Psoas muscle (tissue), 8 donors: Measurements from ENCODE around the gene ZBTB47. TPM values are rescaled to one million over a fixed set of nuclear protein-coding genes. Genes with fewer than 3 reads are reported as not detected.

Source experiments
- ATAC-seq, 4 donors: fragments of 200-7000 bp; cut with Tn5 transposase; one replicate each; pipeline ENCODE4 v1.9.1; 2020; ENCODE audit warnings: moderate library complexity in 3 of 4, mild to moderate bottlenecking in 2 of 4
- DNase-seq, 2 donors: peaks; one replicate each; pipeline ENCODE4 v3.0.0-alpha.2; 2020
- H3K27ac ChIP-seq: fragments of 200-600 bp; one replicate; pipeline ENCODE4 v1.8.0; 2022
- H3K27me3 ChIP-seq, 3 donors: fragments of 200-600 bp in 1 of 3; one replicate each; pipeline versions ENCODE4 v1.6.1 to v1.8.0; 2013 to 2022; ENCODE audit warnings: low read length in 2 of 3, mild to moderate bottlenecking in 2 of 3, moderate library complexity in 1 of 3; ENCODE audit not compliant: insufficient read depth in 3 of 3
- H3K36me3 ChIP-seq, 2 donors: fragments of 200-600 bp in 1 of 2; one replicate each; pipeline versions ENCODE4 v1.6.1 to v1.8.0; 2013 to 2022; ENCODE audit warnings: low read depth in 1 of 2, mild to moderate bottlenecking in 1 of 2, moderate library complexity in 1 of 2; ENCODE audit not compliant: insufficient read depth in 1 of 2
- H3K4me1 ChIP-seq: fragments of 200-600 bp; one replicate; pipeline ENCODE4 v1.8.0; 2022
- H3K4me3 ChIP-seq: fragments of 200-600 bp; one replicate; pipeline ENCODE4 v1.8.0; 2022; ENCODE audit warnings: mild to moderate bottlenecking
- H3K9me3 ChIP-seq: fragments of 200-600 bp; one replicate; pipeline ENCODE4 v1.8.0; 2022
- WGBS, 3 donors: extraction: QIAGEN DNeasy Blood & Tissue Kit; methylation state at CpG; one replicate each; pipeline versions ENCODE4 v1.1.6 to v1.1.7; 2013; 5-methylcytosine and 5-hydroxymethylcytosine counted together
- intact Hi-C, 2 donors: fragments of 100-400 bp; cut with DNase I; formaldehyde crosslinking; loops; one replicate each; pipeline versions ENCODE4 v1.11.0 to v1.14.2; 2022
- polyA plus RNA-seq, 3 donors: library from polyadenylated mRNA; stranded (reverse); fragments of 200-250 nt; gene quantifications; one replicate each; pipeline ENCODE4 v1.2.3, GENCODE V29; 2013
- total RNA-seq, 4 donors: library from RNA; stranded (reverse); fragmentation: NEBNext Ultra II Directional in 2 of 4; extraction: Animal tissue kit (Norgen Biotek cat#: 25700) in 2 of 4; gene quantifications; one replicate each; pipeline versions ENCODE4 v1.2.1 to v1.2.4, GENCODE V29; 2021 to 2023
- TF ChIP-seq, protein P1 (sequence below): fragments of 200-600 bp; IDR thresholded peaks from one replicate; pipeline ENCODE4 v1.8.0; 2022; ENCODE audit warnings: antibody characterized with exemption
- donor health status: healthy with polysubstance abuse.
- donor health status: DM: no; HTN: no; CAD: no; lungs with moderate emphysema.
- donor health status: Bipolar disorder and iron deficiency.
- donor health status: healthy.
- donor health status: DM: yes; HTN: yes; CAD: no.
- donor health status: DM: no; HTN: no; CAD: no.
- donor health status: DM: no; HTN: no; CAD: no.
- donor health status: DM: yes; HTN: yes; CAD: no.

Gene ZBTB47
- total and polyA plus RNA-seq, 7 donors: 41.6 to 151 (median 90.3) TPM

DNA sequence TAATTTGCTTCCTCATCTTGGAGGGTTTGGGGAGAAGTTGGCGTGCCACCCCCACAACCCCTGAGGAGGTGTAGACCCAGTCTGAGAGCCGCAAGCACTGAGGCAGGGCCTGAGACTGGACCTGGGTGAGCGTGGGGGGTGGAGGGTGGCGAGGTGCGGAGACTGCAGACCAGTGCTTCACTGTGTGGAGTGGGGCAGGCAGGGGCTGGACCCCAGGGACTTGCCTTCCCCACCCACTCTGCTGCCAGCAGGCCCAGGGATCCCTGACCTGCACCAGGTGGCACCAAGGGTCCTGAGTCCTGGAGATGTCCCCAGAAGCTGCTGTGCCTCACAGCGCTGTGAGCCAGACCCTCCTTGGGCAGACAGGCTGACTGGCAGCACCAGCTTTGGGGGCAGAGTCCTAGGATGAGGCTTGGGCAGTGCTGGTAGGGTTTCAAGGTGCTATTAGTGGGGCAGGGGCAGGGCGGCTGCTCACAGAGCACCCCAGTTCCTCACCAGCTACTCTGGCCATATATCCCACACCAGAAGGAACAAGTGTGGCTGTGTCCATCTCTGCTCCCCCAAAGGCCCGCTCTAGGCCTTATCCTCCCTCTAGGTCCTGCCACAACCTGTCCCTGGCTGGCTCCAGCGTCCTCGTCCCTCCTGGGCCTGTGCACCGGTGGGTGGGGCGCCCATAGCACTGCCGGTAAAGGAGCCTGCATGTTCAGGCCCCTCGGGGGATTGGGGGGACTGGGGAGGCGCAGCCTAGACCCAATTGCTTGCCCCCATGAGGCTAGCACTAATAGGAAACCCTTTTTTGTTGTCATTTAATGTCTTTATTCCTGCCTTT is 11.8 kb downstream of the ZBTB47 start:
- H3K27ac ChIP-seq: peak overlapping the region; percentile 78
- DNase-seq (no peak), ATAC-seq (no peak)
- TF ChIP-seq, protein P1, sequence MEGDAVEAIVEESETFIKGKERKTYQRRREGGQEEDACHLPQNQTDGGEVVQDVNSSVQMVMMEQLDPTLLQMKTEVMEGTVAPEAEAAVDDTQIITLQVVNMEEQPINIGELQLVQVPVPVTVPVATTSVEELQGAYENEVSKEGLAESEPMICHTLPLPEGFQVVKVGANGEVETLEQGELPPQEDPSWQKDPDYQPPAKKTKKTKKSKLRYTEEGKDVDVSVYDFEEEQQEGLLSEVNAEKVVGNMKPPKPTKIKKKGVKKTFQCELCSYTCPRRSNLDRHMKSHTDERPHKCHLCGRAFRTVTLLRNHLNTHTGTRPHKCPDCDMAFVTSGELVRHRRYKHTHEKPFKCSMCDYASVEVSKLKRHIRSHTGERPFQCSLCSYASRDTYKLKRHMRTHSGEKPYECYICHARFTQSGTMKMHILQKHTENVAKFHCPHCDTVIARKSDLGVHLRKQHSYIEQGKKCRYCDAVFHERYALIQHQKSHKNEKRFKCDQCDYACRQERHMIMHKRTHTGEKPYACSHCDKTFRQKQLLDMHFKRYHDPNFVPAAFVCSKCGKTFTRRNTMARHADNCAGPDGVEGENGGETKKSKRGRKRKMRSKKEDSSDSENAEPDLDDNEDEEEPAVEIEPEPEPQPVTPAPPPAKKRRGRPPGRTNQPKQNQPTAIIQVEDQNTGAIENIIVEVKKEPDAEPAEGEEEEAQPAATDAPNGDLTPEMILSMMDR: no peak
- intact Hi-C loops: no loop called here
- peaks cover 49% of the 10 kb centered on the region for H3K4me1 ChIP-seq
- no peaks in the 10 kb centered on the region for H3K9me3 ChIP-seq
- H3K4me3 ChIP-seq: no peak overlapping the region
- H3K36me3 ChIP-seq: peaks cover 0 to 13% of the 10 kb centered on the region in 2 donors
- H3K27me3 ChIP-seq: no peaks in the 10 kb centered on the region
- 74 to 78% (median 77%) methylated on average over 15 of the region's 15 CpGs for WGBS, 3 donors

DNA sequence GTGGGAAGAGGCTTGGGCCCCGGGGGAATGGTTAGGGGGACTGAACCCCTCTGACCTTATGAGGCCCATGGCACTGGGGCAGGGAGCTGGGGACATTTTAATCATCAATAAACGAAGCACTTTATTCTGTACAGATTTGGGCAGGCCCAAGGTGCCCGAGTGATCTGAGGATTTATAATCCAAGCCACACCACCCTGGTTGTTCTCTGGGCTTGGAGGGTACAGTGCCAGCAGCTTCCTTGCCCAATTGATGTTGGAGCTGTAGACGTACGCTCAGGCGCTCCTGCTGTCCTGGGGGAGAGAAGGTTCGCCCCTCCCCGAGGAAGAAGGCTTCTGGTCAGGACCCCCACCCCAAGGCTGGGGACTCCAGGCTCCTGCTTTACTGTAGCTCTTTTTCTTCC is 12.5 kb downstream of the ZBTB47 start:
- Histone ChIP-seq H3K36me3 (peaks cover 0 to 13% of the 10 kb centered on the region in 2 donors), H3K27ac (peak overlapping the region; percentile 78), H3K4me3 (no peak overlapping the region), H3K4me1 (peaks cover 49% of the 10 kb centered on the region), H3K27me3 (no peaks in the 10 kb centered on the region), H3K9me3 (no peaks in the 10 kb centered on the region)
- intact Hi-C loops: no loop called here
- TF ChIP-seq, protein P1: no peak
- 34 to 63% (median 36%) methylated on average over 6 to 8 of the region's 8 CpGs for WGBS, 3 donors
- DNase-seq: no peak
- ATAC-seq: peak; percentile 1 to 29 (median 4)

DNA sequence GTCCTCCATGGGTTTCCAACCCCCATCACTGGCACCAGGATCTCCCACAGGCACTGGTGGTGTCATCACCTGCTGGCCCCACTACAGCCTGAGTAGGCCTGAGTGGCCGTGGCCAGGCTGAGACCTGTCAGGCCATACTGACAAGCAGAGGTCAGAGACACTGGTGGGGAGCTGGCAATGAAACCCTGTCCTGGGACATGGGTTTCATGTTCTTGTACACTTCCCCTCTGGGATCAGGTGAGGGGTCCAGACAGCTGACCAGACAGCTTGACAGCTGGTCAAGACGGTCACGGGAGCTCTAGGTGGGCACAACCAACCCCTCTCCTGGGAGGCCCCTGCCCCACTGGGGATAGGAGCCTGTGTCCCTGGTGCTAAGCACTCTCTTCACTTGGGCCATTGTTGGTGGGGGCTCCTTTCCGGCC is 13.1 kb downstream of the ZBTB47 start:
- 25 to 37% (median 37%) methylated on average over 4 of the region's 4 CpGs for WGBS, 3 donors
- ATAC-seq (peak; percentile 36 to 70 (median 54)), DNase-seq (peak; percentile 35 to 74)
- intact Hi-C loops: no loop called here
- H3K36me3 ChIP-seq: peaks cover 0 to 13% of the 10 kb centered on the region in 2 donors
- H3K27ac ChIP-seq: peak overlapping the region; percentile 78
- H3K4me1 ChIP-seq: peaks cover 43% of the 10 kb centered on the region
- H3K9me3 ChIP-seq: no peaks in the 10 kb centered on the region
- H3K27me3 ChIP-seq: no peaks in the 10 kb centered on the region
- TF ChIP-seq, protein P1: no peak
- H3K4me3 ChIP-seq: no peak overlapping the region

DNA sequence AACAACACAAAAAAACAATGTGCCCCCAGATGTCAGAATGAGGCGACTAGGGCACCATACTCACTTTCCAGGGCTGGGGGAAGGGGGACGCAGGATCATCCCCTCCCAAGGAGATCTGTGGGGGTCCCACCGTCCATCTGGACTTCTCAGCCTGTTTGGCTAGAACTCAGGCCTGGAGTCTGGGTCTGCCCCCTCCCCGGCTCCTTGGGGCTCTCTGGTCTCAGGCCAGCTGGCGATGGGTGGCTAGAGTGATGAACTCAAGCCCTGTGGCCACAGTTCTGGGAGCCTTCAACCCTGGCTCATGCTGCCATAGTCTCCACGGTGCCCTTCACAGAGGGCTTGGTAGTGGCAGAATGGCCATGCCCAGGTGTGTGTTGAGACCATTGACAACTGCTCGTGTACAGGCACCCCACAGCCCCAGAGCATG is 13.6 kb downstream of the ZBTB47 start:
- peak overlapping the region; percentile 78 for H3K27ac ChIP-seq
- no peaks in the 10 kb centered on the region for H3K27me3 ChIP-seq
- H3K4me1 ChIP-seq: peaks cover 38% of the 10 kb centered on the region
- H3K9me3 ChIP-seq: no peaks in the 10 kb centered on the region
- 42 to 57% (median 45%) methylated on average over 7 of the region's 7 CpGs for WGBS, 3 donors
- intact Hi-C loops: no loop called here
- ATAC-seq (peak; percentile 10 to 40 (median 27)), DNase-seq (peak; percentile 27 to 63)
- no peak overlapping the region for H3K4me3 ChIP-seq
- H3K36me3 ChIP-seq: peaks cover 0 to 13% of the 10 kb centered on the region in 2 donors
- TF ChIP-seq, protein P1: no peak
